ENCODE data around the gene BCR.
"Not testable (repeated sequence)": the region's sequence is repeated elsewhere in the genome, so short reads cannot be mapped to it uniquely, and the experiment has no call there.

Gene BCR

GRCh38 chr22:23180301-23180892, at the start of gene BCR:
TSS of gene BCR (plus strand) at chr22:23180509. CDS start at chr22:23180961, 452 bp downstream.
- DNase-seq: peak; percentile 77

DNA sequence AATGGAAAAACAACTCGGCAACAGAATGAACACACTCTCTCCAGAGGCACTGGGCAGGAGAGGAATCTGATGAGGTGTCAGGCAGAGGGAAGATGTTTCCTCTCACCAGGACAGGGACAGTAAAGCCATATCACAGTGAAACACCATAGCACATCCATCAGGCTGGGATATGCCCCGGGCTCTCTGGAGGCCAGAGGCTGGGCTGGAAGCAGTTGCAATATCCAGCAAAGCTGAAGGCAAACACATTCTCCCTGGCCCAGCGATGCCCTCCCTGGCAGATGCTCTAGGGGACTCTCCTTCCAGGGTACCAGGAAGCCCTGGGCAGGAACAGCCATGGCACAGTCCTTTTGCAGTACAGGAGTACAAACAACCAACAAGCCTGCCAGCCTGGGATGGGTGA, 49.6 kb upstream of the BCR start:
- no peak for DNase-seq

- no peak for DNase-seq
These were observed 48.4 kb upstream of the BCR start for GRCh38 chr22:23131931-23132330.

DNA sequence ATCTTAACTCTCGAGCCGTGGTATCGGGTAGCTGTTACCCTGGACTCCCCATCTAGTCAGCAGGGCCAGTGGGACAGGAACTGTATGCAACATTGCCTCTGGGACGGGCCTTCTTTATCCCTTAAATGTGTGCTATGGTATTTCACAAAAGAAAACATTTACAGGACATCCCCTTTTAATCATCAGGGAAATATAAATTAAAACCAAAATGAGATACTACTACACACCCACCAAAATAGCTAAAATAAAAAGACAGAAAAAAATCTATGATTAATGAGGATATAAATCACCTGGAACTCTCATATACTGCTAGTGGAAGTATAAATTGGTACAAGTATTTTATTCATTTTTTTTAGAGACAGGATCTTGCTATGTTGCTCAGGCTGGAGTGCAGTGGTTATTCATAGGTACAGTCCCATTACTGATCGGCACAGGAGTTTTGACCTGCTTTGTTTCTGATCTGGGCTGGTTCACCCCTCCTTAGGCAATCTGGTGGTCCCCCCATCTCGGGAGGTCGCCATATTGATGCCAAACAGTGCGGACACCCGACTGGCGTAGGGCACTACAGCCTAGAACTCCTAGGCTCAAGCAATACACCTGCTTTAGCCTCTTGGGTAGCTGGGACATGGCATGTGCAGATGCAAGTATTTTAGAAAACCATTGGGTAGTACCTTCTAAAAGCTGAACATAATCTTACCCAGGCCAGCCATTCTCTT, 47.8 kb upstream of the BCR start:
- DNase-seq: no peak

- DNase-seq: no peak
These were observed 46.4 kb upstream of the BCR start for GRCh38 chr22:23133922-23134321.

GRCh38 chr22:23136991-23137390, 43.3 kb upstream of the BCR start:
- DNase-seq: not testable (repeated sequence)

DNA sequence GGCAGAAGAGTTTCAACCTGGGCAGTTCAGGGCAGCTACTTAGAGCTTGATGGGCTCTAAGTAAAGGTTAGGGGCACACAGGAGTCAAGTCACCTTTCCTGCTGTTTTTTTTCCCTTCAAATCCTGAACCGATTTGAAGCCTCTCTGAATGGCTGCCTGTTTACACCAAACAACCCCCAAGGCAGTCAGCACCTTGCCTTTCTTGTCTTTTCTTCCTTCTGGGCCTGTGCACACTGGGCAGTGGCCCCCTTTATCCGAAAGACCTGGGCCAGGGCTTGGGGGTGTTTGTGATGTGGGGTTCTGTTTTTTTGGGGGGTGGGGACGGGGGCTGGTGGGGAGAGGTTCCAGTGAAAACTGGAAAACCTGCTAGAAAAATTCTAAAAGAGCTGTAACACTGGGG, 42.8 kb upstream of the BCR start:
- DNase-seq: no peak

GRCh38 chr22:23137905-23138561, 42.3 kb upstream of the BCR start:
- DNase-seq: peak; percentile 12

DNA sequence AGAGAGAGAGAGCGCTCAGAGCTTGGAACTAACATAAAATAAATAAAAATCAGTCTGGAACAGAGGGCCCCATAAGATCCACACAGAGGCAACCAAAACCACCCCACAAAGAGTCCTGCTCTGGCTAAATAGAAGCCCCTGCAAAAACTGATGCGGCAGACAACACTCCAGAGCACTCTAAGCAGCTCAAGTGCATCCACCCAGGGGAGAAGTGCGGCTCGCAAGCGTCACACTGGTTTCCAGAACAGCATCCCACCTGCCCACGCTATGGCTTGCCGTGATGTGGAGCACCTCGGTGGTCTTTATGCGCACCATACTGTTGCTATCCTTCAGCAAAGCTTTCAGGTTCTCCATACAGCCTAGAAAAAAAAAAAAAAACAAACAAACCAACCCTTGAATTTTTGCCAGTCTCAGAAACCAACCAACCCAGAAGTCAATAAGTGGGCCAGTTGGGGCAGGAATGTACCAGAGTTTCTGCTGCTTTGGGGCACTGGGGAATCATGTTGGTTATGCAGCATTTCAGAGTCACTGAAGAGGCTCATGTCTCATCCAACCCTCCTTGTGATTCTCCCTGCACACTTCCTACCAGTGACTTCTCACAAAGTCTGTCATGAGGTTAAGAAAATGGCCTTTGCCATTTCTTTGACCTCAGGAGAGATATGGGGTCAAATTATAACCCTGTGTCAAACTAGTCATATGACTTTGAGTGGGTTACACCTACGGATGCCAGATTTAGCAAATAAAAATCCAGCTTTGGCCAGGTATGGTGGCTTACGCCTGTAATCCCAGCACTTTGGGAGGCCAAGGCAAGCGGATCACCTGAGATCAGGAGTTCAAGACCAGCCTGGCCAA, 41.5 kb upstream of the BCR start:
- DNase-seq: peak; percentile 18

DNA sequence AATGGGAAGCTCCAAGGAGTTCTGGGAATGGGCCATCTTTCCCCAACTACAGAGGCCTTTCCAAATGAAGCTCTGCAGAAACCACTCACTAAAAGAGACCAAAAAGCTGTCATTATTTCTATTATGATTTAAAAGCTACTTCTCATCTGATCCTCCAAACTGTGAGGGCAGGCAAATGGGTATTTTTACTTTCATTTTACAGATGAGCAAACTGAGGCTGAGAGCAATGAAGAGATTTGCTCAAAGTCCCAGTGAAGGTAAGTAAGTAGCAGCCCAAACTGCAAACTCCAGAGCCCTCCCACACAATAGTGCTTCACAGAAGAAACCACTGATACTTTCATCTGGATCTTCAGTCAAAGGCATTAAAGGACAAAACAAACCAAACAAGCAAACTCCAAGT, 39.9 kb upstream of the BCR start:
- DNase-seq: no peak

GRCh38 chr22:23142546-23143105, 37.7 kb upstream of the BCR start:
- DNase-seq: no peak

DNA sequence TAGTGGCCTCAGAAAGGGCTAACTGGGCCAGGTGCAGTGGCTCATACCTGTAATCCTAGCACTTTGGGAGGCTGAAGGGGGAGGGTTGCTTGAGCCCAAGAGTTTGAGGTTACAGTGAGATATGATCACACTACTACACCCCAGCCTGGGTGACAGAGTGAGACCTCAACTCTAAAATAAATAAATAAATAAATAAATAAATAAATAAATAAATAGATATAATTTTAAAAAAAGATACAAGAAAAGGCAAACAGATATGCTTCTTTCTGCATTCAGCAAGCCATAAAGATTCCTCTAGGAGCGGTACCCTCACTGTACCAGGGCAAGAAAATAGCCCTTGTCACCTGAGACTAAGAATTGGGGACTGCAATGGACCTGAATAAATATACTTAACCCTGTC, 37.2 kb upstream of the BCR start:
- DNase-seq: no peak

DNA sequence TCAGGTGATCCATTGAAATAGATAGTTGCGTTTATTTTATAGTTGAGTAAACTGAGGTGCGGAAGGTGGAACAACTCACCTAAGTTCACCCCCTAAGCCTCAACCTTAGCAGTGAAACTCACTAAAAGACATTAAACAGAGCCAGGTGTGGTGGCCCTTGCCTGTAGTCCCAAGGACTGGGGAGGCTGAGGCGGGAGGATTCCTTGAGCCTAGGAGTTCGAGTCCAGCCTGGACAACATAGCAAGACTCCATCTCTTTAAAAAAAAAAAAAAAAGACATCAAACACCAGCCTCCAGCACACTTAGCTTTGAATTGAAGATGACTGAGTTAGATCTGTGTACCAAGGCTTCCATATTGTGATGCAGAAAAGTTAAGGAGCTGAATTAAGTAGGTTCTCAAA, 35.9 kb upstream of the BCR start:
- no peak for DNase-seq

DNA sequence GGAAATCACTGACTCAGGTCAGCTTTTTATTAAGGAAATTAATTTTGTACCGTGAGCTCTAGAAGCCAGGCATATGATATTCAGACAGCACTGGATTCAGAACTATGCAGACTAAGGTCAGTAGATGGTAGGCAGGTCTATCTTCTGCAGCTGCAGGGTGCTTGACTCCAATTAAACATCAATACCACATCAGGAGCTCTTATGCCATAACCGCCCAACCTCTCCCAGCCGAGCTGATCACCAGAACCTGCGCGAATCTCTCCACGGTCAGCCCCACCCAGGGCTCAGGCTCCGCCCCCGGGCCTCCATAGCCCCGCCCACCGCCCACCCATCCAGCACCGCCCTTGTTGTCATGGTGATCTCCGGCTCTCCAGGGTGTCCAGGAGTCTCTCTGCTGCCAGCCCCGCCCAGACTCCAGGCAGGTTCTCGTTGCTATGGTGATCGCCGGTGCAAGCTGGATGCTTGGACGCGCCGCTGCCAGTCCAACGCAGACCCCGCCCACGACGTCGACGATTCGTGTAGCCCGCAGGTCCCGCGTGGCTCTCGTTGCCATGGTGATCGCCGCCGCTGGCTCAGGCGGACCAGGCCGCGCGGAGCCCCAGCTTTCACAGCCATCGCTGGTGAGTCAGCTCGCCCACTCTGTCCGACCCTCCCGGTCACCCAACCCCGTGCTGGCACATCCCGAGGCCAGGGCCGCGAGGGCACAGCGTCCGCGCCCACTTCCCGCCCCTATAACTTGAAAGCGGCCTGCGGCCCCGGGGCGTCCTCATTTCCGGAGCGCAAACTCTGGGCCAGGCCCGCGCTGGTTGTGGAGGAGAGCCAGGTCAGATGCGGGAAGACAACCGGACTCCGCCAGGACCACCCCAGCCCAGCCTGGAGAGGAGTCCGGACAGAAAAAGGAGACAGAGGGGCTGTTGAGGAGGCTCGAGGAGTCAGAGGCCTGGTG, 35.1 kb upstream of the BCR start, which contains the start of gene RAB36:
RAB36 (plus strand) TSS at position 546 of the 946 bp plus-strand sequence. CDS start 1,140 bp downstream, outside the sequence.
- peak; percentile 76 for DNase-seq

GRCh38 chr22:23145878-23146470, 34.3 kb upstream of the BCR start:
- no peak for DNase-seq

GRCh38 chr22:23146478-23147205, 33.7 kb upstream of the BCR start:
- no peak for DNase-seq

DNA sequence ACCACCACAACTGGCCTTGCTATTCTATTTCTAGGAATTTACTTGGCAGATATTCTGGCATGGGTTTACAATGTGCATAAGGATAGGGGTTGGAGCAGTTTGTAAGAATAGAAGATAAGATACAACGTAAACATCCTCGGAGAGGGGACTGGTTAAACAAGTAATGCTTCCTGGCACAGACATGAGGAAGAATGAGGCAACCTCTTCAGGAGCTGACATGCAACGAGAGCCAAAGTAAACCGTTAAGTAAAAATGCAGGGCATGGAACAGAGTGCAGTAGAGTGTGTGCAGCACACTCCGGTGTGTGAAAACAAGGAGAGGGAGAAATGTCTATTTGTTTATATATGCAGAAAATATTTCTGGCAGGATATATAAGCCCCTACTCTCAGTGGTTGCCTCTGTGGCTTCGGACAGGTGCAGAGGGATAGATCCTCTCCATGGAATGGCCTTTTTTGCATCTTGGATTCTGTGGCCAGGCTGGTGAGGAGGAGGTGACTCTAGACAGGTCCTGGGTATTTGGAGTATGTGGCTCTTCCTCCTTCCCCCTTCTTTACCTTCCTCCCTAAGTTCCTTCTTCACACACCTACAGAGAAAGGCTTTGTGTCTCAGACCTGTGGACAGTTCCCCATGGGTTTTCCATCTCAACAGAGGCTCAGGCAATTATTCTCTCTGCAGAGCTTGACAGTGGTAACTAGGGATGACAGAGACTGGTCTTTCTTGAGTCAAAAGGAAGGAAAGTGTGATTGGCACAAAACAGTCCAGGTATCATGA, 32.5 kb upstream of the BCR start:
- no peak for DNase-seq

GRCh38 chr22:23149743-23150238, 30.5 kb upstream of the BCR start:
- DNase-seq: no peak

DNA sequence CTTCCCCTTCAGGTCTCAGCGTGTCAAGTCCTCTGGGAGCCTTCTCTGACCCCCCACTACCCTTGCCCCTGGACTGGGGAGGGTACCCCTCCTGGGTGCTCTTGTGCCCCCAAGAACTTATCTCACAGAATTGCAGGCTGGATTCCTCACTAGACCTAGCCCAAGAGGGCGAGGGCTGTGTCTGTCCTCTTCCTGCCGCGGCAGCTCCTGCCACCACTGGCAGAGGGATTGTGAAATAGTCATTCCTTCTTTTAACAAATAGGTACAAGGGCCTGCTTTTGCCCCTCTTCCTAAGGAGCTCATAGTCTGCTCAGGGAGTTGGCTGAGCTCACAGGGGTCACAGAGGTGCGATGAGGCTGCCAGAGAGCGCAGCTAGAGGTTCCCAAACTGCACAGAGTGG, 29.5 kb upstream of the BCR start:
- no peak for DNase-seq

DNA sequence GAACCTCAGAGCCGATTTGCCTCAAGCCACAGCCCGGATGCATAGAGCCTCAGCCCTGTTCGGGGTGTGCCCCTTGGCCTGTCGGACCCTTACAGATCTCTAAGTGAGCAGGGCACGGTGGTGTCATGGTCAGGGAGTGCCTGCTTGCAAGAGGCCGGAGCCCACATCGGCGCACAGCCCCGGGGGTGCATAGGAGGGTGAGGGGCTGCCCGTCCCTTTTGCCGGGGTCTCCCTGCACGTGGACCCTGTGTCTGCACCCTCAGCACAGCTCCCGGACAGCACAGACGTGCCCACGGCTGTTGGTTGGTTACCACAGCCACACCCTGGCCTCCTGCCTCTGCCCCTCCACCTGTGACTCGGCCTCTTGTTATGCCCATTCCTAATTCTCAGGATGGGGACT, 28.5 kb upstream of the BCR start:
- no peak for DNase-seq
